BJ (cell line): ENCODE data around the gene TRIB2. TPM values are rescaled to one million over a fixed set of nuclear protein-coding genes. Genes with fewer than 3 reads are reported as not detected.
A peak's percentile ranks its signal among the peaks of the same experiment; 100 is the strongest.

Experiments used
- CTCF ChIA-PET: fragments of 350-600 bp; formaldehyde crosslinking; extraction: SDS; loops from one replicate; lab custom pipeline; 2021; ENCODE audit warnings: antibody characterized with exemption, inconsistent platforms; lab: Yijun Ruan, JAX
- POLR2A ChIA-PET: fragments of 300-600 bp; sonication (Branson Sonifier 250); formaldehyde crosslinking; extraction: SDS; loops from one replicate; lab custom pipeline; 2021; ENCODE audit warnings: antibody characterized with exemption; lab: Charles Lee
- DNase-seq: peaks from one replicate; pipeline ENCODE4 v3.0.0-alpha.2; 2011; ENCODE audit warnings: low read depth
- H3K27me3 ChIP-seq: 2 replicates; pipeline ENCODE4 v1.6.0; 2011; ENCODE audit warnings: low read length; ENCODE audit not compliant: control insufficient read depth, insufficient read depth
- H3K36me3 ChIP-seq: 2 replicates; pipeline ENCODE4 v1.5.1; 2011; ENCODE audit warnings: low read length; ENCODE audit not compliant: control insufficient read depth, insufficient read depth
- H3K4me3 ChIP-seq: 2 replicates; pipeline ENCODE4 v1.5.1; 2011; ENCODE audit warnings: low read depth, mild to moderate bottlenecking, control low read depth, low read length
- CTCF ChIP-seq: IDR thresholded peaks from 2 replicates; pipeline ENCODE4 v1.5.1; 2011; ENCODE audit warnings: low read depth, mild to moderate bottlenecking, control low read depth, inconsistent platforms, low read length, moderate library complexity; ENCODE audit not compliant: insufficient read depth
- polyA minus RNA-seq: library from RNA; depleted of rRNA, polyadenylated mRNA; stranded (reverse); fragments of >200 nt; gene quantifications from 2 replicates; pipeline ENCODE4 v1.2.3, GENCODE V29; 2011; rRNA and poly(A)+ RNA removed
- polyA plus RNA-seq: library from polyadenylated mRNA; depleted of rRNA; stranded (reverse); fragments of >200 nt; gene quantifications from 2 replicates; pipeline ENCODE4 v1.2.3, GENCODE V29; 2011; rRNA removed

The TRIB2 gene
- 11.0 and 12.5 TPM in 2 replicates for polyA plus RNA-seq
- 21.2 and 23.6 TPM in 2 replicates for polyA minus RNA-seq

GRCh38 chr2:12716282-12717190, at the start of gene TRIB2:
Gene TRIB2 (plus strand): TSS chr2:12716936. CDS start chr2:12718308, 1,372 bp downstream.
- TF ChIP-seq CTCF: no peak
- ChIA-PET CTCF (interaction anchor here (0.6 to 4.4 kb wide), 31 partner anchors 9 to 889 kb away, joined by 3 to 37 read pairs (median 3); no protein-coding TSS in a partner anchor), POLR2A (interaction anchor here (0.6 to 1.0 kb wide), 4 partner anchors 110 to 487 kb away, joined by 3 to 8 read pairs (median 6); no protein-coding TSS in a partner anchor)
- peak within 1 kb of the TSS; percentile 77 for H3K4me3 ChIP-seq
- no peak for DNase-seq
- no peaks in the 10 kb centered on the region for H3K27me3 ChIP-seq
- H3K36me3 ChIP-seq: no peaks in the 10 kb centered on the region

- no peak for TF ChIP-seq CTCF
- Histone ChIP-seq H3K36me3 (no peaks in the 10 kb centered on the region), H3K27me3 (no peaks in the 10 kb centered on the region; the same call in 1 of the 2 replicates), H3K4me3 (no peak overlapping the region)
- POLR2A ChIA-PET: no interaction called here
- DNase-seq: no peak
- CTCF ChIA-PET: interaction anchor here (3.0 kb wide), 1 partner anchor 11 kb away, joined by 8 read pairs; no protein-coding TSS in a partner anchor
Measured at GRCh38 chr2:12669036-12669435, 47.7 kb upstream of the TRIB2 start.

- ChIA-PET CTCF (no interaction called here), POLR2A (no interaction called here)
- no peaks in the 10 kb centered on the region for H3K36me3 ChIP-seq
- H3K4me3 ChIP-seq: no peak overlapping the region
- H3K27me3 ChIP-seq: no peaks in the 10 kb centered on the region
- no peak for DNase-seq
- TF ChIP-seq CTCF: no peak
Measured at GRCh38 chr2:12672711-12673315, 43.9 kb upstream of the TRIB2 start.

- ChIA-PET POLR2A (no interaction called here), CTCF (interaction anchor here (0.8 to 1.5 kb wide), 3 partner anchors 10 to 844 kb away, joined by 3 to 4 read pairs (median 3); no protein-coding TSS in a partner anchor)
- no peak for DNase-seq
- Histone ChIP-seq H3K36me3 (no peaks in the 10 kb centered on the region), H3K27me3 (peaks cover 2% of the 10 kb centered on the region; the same call in 1 of the 2 replicates), H3K4me3 (no peak overlapping the region)
- TF ChIP-seq CTCF: no peak
Measured at GRCh38 chr2:12674644-12675328, 42.0 kb upstream of the TRIB2 start.
